Loucy (cell line): ENCODE data around the gene TARBP2.

Source experiments
- H2AFZ ChIP-seq: fragments of 200-600 bp; sonication (generic); 2 replicates; pipeline ENCODE4 v1.6.0; 2016; ENCODE audit warnings: antibody characterized with exemption, mild to moderate bottlenecking, low read length, moderate library complexity
- H3F3A ChIP-seq: fragments of 200-600 bp; 2 replicates; pipeline ENCODE4 v1.6.0; 2016; ENCODE audit warnings: antibody characterized with exemption, low read depth, mild to moderate bottlenecking
- H3K27me3 ChIP-seq: fragments of 200-600 bp; sonication (generic); 2 replicates; pipeline ENCODE4 v1.6.1; 2014; ENCODE audit warnings: low read length, mild to moderate bottlenecking; ENCODE audit not compliant: insufficient read depth, poor library complexity, severe bottlenecking
- H3K36me3 ChIP-seq: fragments of 200-600 bp; sonication (generic); 2 replicates; pipeline ENCODE4 v1.6.1; 2016; ENCODE audit warnings: low read length; ENCODE audit not compliant: insufficient read depth
- H3K4me1 ChIP-seq: fragments of 200-600 bp; sonication (generic); 2 replicates; pipeline ENCODE4 v1.5.1; 2014; ENCODE audit warnings: low read length, mild to moderate bottlenecking; ENCODE audit not compliant: insufficient read depth, poor library complexity, severe bottlenecking
- H3K4me2 ChIP-seq: fragments of 200-600 bp; sonication (generic); 2 replicates; pipeline ENCODE4 v1.6.0; 2014; ENCODE audit warnings: antibody characterized with exemption, low read length, low read depth, mild to moderate bottlenecking; ENCODE audit not compliant: poor library complexity, severe bottlenecking
- H3K4me3 ChIP-seq: fragments of 200-600 bp; sonication (generic); 2 replicates; pipeline ENCODE4 v1.5.1; 2014; ENCODE audit warnings: low read length, mild to moderate bottlenecking, mixed read lengths; ENCODE audit not compliant: poor library complexity, severe bottlenecking
- H3K79me2 ChIP-seq: fragments of 200-600 bp; sonication (generic); 2 replicates; pipeline ENCODE4 v1.6.1; 2014; ENCODE audit warnings: low read length; ENCODE audit not compliant: insufficient read depth
- H3K9ac ChIP-seq: fragments of 200-600 bp; sonication (generic); 2 replicates; pipeline ENCODE4 v1.6.0; 2014; ENCODE audit warnings: mild to moderate bottlenecking, low read depth, low read length, moderate library complexity; ENCODE audit not compliant: poor library complexity, severe bottlenecking
- H3K9me2 ChIP-seq: fragments of 200-600 bp; sonication (generic); replicated peaks from 2 replicates; pipeline ENCODE4 v1.6.1; 2016; ENCODE audit warnings: low read depth, low read length, mixed read lengths
- H3K9me3 ChIP-seq: fragments of 200-600 bp; sonication (generic); 2 replicates; pipeline ENCODE4 v1.6.1; 2014; ENCODE audit warnings: mild to moderate bottlenecking, antibody characterized with exemption, low read length, low read depth; ENCODE audit not compliant: insufficient read depth
- H4K20me1 ChIP-seq: fragments of 200-600 bp; sonication (generic); 2 replicates; pipeline ENCODE4 v1.6.0; 2014; ENCODE audit warnings: antibody characterized with exemption, low read length, mild to moderate bottlenecking; ENCODE audit not compliant: insufficient read depth, poor library complexity, severe bottlenecking
- EZH2phosphoT487 ChIP-seq: fragments of 200-600 bp; IDR thresholded peaks from 2 replicates; pipeline ENCODE4 v1.6.1; 2018; ENCODE audit warnings: antibody characterized with exemption, mild to moderate bottlenecking, moderate library complexity, borderline replicate concordance
- TF ChIP-seq, protein P1 (sequence below): fragments of 200-600 bp; sonication (generic); conservative IDR thresholded peaks from 2 replicates; pipeline ENCODE4 v1.5.1; 2014; ENCODE audit warnings: mild to moderate bottlenecking, antibody characterized with exemption, low read length

Gene TARBP2

DNA sequence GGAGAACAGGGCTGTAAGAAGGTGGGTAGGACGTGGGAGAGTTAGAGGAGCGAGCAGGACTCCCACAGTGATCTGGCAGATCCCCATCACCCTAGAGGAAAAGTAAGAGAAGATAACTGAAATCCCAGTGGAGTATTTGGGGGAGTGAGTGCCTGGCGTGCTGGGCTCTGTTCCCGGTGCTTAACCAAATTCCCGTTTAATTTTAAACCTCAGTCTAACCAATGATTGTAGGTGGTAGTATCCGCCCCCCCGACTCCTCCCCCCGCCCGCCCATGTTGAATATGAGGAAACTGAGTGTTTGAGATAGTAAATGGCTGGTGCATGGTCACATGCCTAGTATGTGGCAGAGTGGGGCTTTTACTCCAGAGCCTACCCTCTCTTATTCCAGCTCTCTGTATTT lies 1.2 kb downstream of the TARBP2 start:
- TF ChIP-seq, protein P1, sequence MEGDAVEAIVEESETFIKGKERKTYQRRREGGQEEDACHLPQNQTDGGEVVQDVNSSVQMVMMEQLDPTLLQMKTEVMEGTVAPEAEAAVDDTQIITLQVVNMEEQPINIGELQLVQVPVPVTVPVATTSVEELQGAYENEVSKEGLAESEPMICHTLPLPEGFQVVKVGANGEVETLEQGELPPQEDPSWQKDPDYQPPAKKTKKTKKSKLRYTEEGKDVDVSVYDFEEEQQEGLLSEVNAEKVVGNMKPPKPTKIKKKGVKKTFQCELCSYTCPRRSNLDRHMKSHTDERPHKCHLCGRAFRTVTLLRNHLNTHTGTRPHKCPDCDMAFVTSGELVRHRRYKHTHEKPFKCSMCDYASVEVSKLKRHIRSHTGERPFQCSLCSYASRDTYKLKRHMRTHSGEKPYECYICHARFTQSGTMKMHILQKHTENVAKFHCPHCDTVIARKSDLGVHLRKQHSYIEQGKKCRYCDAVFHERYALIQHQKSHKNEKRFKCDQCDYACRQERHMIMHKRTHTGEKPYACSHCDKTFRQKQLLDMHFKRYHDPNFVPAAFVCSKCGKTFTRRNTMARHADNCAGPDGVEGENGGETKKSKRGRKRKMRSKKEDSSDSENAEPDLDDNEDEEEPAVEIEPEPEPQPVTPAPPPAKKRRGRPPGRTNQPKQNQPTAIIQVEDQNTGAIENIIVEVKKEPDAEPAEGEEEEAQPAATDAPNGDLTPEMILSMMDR, result no peak
- TF ChIP-seq EZH2phosphoT487, result no peak

DNA sequence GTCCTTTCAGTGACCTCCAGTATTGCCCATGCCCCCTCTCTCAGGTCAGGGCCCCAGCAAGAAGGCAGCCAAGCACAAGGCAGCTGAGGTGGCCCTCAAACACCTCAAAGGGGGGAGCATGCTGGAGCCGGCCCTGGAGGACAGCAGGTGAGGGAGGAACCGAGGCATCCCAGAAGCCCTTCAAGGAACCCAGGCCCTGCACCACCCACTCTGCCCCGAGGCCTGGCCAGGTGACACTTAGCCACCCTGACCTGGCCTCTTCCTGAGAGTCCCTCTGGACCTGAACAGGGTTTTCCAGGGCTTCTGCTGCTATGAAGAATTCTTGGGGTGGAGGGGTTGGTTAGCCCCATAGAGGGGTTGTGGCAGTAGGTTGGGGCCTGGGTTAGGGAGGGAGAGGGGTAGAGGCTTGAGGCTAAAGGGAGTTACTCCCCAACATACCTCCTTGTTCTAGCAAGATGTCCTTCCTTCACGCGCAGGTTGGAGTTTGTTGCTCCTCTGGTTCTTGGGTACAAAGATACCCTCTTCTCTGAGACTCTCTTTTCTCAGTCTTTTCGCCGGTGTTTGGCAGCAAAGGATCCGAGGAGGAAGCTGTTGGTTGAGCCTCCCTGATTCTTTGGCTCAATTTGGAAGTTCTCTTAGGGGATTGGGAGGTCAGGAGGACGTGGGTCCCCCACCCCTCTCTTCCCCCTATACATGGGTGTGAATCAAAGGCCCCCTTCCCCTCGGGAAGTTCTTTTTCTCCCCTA lies 2.1 kb downstream of the TARBP2 start:
- Histone ChIP-seq H3K36me3 (no peaks in the 10 kb centered on the region; the same call in 1 of the 2 replicates), H3K4me1 (peaks cover 27% of the 10 kb centered on the region), H3K4me3 (no peak overlapping the region), H3K79me2 (peaks cover 33% of the 10 kb centered on the region), H3K9ac (peak overlapping the region; percentile 88), H3F3A (no peaks in the 10 kb centered on the region), H3K4me2 (peak overlapping the region; percentile 94), H3K9me2 (no peaks in the 10 kb centered on the region), H4K20me1 (no peaks in the 10 kb centered on the region), H3K9me3 (no peaks in the 10 kb centered on the region), H2AFZ (no peak overlapping the region), H3K27me3 (no peaks in the 10 kb centered on the region)
- TF ChIP-seq, protein P1, result no peak
- TF ChIP-seq EZH2phosphoT487, result no peak

More for the DNA sequence above, 1.2 kb downstream of the TARBP2 start:
- Histone ChIP-seq H3K9me3 (no peaks in the 10 kb centered on the region), H3K27me3 (no peaks in the 10 kb centered on the region), H4K20me1 (no peaks in the 10 kb centered on the region), H3K4me3 (peak overlapping the region; percentile 93), H3K4me1 (peaks cover 33% of the 10 kb centered on the region), H3K4me2 (peak overlapping the region; percentile 94), H3K9ac (peak overlapping the region; percentile 88), H3K9me2 (no peaks in the 10 kb centered on the region), H3F3A (no peaks in the 10 kb centered on the region), H3K79me2 (peaks cover 34% of the 10 kb centered on the region), H2AFZ (no peak overlapping the region), H3K36me3 (no peaks in the 10 kb centered on the region; the same call in 1 of the 2 replicates)

DNA sequence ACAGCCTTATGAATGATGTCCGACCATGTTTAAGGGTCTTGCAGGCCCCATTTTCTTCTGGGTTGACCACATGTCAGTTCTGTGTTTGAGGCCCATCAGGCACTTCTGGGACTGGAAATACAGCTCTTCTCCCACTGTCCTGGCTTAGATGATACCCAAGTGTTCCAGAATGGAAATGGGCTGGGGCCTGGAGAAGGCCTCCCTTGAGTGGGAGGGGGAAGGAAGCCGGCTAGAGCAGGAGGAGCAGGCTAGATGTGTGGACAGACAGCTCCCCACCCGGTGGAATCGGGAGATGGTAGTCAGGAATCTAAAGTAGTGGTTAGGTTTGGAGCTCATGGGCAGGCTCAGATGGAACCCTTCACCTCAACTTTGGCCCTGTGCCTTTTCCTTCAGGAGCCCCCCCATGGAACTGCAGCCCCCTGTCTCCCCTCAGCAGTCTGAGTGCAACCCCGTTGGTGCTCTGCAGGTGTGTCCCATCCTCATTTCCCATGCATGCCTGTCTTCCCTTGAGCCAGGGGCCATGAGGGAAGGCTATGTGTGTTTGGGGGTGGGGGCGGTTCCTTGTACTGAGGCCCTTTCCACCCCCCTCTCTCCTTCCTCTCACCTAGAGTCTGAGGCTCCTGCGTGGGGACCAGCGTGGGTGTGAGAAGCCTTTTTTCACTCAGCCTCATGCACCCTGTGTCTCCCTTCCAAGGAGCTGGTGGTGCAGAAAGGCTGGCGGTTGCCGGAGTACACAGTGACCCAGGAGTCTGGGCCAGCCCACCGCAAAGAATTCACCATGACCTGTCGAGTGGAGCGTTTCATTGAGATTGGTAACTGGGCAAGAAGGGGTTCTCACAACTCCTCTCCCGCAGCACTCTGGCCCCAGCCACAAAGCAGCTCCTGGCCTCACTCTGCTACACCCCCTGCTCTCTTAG lies 3.2 kb downstream of the TARBP2 start:
- TF ChIP-seq, protein P1, result no peak
- TF ChIP-seq EZH2phosphoT487, result no peak
- H2AFZ ChIP-seq, result no peak overlapping the region
- H3K36me3 ChIP-seq, result no peaks in the 10 kb centered on the region; the same call in 1 of the 2 replicates
- no peak overlapping the region for H3K9ac ChIP-seq
- H3K4me1 ChIP-seq, result peaks cover 26% of the 10 kb centered on the region
- H3K4me2 ChIP-seq, result no peak overlapping the region
- no peaks in the 10 kb centered on the region for H3K27me3 ChIP-seq
- H3K79me2 ChIP-seq, result peaks cover 23% of the 10 kb centered on the region
- H3K4me3 ChIP-seq, result no peak overlapping the region
- H4K20me1 ChIP-seq, result no peaks in the 10 kb centered on the region
- no peaks in the 10 kb centered on the region for H3F3A ChIP-seq
- no peaks in the 10 kb centered on the region for H3K9me3 ChIP-seq
- H3K9me2 ChIP-seq, result no peaks in the 10 kb centered on the region
